GM19438 (cell line): ENCODE data around the gene ARAP2.

Experiments used
- ATAC-seq: cut with Tn5 transposase; IDR thresholded peaks from one replicate; pipeline ENCODE4 v1.9.1; 2021; ENCODE audit warnings: low read depth; ENCODE audit not compliant: unreplicated experiment

Gene ARAP2, protein sequence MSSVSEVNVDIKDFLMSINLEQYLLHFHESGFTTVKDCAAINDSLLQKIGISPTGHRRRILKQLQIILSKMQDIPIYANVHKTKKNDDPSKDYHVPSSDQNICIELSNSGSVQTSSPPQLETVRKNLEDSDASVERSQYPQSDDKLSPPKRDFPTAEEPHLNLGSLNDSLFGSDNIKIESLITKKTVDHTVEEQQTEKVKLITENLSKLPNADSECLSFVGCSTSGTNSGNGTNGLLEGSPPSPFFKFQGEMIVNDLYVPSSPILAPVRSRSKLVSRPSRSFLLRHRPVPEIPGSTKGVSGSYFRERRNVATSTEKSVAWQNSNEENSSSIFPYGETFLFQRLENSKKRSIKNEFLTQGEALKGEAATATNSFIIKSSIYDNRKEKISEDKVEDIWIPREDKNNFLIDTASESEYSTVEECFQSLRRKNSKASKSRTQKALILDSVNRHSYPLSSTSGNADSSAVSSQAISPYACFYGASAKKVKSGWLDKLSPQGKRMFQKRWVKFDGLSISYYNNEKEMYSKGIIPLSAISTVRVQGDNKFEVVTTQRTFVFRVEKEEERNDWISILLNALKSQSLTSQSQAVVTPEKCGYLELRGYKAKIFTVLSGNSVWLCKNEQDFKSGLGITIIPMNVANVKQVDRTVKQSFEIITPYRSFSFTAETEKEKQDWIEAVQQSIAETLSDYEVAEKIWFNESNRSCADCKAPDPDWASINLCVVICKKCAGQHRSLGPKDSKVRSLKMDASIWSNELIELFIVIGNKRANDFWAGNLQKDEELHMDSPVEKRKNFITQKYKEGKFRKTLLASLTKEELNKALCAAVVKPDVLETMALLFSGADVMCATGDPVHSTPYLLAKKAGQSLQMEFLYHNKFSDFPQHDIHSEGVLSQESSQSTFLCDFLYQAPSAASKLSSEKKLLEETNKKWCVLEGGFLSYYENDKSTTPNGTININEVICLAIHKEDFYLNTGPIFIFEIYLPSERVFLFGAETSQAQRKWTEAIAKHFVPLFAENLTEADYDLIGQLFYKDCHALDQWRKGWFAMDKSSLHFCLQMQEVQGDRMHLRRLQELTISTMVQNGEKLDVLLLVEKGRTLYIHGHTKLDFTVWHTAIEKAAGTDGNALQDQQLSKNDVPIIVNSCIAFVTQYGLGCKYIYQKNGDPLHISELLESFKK (N-terminal part only)

DNA sequence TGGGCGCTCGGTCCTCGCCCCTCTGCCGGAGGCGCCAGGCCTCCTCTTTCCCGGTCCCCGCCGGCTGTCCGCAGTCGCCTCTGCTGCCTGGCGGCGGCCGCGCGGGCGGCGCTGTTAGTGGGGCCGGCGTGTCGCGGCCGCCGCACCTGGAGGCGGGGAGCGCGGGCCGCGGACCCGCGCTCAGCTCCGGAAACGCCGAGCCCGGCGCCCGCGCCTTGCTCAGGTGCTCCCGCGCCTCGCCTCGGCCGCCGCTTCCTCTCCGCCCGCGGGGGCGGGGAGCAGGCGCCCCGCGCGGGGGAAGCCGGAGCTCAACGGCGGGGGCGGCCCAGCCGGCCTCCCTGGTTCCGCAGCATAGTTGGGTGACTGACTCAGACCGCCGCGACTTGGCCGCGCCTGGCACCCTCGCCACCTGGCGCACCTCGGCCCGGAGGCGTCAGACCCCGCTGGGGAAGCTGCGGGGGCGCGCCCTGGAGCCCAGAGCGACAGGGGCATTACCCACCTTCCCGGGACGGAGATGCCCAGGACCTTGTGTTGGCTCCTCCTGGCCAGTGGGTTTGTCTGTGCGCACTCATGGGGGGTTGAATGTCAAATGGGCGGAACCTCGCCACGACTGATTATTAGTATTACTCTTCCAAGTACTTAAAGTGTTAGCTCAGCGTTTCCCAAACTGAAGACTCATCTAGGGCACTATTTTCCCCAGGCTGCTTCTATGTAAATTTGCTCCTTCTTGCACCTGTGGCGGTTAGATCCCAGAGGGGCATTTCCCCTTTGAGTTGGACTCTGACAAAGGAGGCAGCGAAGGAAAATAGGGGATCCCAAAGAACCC lies at the start of gene ARAP2:
Gene ARAP2 (minus strand): TSS at position 258 of the 826 bp plus-strand sequence. CDS start 15,028 bp downstream, outside the sequence.
- peak; percentile 52 for ATAC-seq

DNA sequence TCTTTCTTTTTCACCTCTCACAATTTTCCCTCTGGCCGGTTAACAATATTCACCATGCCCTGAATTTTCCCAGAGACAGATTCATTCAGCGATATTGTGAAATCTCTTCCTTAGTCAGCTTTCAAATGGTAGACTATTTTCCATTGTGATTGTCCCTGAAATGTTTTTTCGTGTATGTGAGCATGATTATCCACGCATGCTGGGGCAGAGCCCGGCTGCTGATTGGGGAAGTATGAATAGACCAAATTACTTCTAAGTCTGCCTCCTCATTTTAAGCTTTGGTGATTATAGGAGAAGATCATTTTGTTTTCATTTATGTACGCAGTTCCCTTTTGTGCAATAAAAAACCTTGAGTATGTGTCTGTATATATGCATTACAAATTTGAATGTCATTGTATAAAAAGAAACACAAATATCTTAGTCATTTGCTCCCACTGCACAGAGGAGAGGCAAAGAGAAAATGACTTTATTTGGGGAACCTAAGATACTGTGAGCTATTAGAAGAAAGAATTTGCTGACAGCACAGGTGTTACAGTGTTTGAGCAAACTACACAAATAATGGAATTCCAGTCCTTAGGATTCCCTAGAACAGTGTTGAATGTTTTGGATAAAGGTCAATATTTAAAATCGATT lies 48.4 kb upstream of the ARAP2 start:
- ATAC-seq, result peak; percentile 56

DNA sequence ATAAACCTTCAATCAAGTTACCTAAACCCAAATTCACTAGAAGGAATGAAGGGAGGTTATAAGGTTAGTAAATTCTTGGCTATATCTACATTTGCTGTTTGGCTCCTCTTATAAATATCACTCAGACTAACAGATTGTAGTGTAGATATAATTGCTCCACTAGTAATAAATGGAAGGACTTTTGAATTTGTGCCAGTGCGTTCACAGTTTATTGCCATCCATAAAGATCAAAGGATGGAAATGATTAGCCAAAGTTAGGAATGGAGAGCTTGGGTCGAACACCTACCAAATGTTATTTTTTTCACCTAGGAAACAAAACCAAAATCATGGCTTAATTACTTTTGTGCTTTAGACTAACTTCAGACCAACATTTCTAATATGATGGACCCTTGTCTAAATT lies 46.3 kb upstream of the ARAP2 start:
- no peak for ATAC-seq

DNA sequence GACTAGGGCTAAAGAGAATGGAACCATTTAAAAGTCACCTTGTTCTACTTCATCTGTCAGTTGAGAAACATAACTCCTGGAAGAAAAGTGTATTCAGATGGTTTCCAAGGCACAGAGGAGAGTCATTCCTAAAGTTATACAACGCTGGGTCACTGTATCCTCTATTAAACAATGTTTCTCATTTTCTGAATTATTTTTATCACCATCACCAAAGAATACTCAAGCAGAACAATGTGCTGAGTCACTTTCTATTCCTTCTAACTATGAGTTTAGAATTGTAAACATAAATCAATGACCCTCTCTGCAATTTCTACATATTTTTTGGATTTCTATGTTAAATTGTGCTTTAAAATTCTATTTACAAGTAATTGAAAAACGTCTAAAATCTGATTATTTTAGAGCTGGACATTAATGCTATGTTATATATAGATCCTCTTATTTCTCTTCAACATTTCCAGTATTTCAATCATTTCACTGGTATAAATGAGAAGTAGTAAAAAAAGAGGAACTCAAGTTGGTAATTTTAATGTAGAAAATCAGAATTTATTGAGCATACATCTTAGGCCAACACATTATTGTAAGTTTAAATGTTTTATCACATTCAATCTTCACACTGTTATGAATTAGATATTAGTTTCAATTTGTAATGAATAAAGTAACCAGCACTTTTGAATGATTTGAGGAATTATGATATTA lies 44.6 kb upstream of the ARAP2 start:
- no peak for ATAC-seq

DNA sequence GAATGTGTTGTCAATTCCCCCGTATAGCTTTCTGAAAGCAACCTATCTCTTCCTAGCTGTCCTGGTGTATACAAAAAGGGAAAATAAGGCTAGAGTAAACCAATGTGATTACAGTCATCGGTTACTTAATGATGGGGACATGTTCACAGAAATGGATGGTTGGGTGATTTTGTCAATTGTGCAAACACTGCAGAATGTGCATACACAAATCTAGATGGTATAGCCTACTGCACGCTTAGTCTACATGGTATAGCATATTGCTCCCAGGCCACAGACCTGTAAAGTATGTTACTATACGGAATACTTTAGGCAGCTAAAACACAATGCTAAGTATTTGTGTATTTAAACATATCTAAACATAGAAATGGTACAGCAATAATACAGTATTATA lies 42.2 kb upstream of the ARAP2 start:
- ATAC-seq, result peak; percentile 29

DNA sequence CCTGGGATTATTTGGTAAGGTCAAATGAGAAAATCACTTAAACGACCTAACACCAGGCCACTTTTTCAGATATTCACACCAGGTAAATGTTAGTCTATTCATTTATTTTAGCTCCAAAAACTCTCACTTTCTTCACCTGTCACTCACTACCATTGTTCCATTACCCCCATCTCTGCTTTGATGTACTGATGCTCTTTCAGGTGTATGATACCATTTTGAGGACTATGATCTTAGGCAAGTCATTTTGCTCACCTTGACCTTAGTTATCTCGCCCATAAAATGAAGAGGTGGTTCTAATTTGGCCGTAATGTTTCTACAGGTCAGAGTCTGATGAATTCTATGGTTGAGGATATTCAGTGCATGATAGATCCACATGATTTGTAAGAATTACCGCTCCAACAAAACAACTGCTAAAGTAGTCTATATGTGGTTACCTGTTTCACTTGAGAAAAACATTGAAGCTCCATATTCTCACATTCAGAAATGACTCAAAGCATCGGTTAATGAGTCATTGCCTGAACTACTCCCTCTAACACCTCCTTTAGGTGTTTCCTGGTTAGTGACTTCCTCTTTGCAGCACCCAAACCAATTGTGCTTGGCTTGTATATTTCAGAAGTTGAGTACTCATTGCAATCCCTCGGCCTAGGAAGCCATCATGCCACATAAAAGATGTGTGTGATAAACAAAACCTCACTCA lies 41.6 kb upstream of the ARAP2 start:
- peak; percentile 98 for ATAC-seq

DNA sequence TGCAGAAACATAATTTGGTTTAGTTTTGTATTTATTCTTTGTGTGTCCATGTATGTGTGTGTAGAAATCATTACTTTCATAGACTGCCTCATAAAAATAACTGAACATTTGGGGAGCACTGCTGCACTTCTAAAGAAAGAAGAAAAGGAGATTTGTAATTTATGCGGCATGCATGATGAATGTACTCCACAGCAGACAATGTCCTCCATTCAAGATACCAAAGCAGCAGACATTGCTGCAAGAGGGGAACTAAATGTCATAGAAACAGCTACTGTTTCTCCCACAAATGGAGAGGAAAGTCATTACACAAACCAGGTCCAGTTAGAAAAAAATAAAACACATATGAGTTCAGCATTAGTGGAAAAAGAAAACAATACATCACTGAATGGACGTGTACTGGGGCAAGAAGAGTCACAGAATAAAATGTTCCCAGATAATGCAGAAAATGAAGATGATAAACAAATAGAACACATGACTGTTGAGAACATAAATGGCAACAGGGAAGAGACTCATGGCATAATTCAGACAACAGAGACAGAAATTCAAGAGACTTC lies 39.7 kb upstream of the ARAP2 start:
- ATAC-seq, result no peak

DNA sequence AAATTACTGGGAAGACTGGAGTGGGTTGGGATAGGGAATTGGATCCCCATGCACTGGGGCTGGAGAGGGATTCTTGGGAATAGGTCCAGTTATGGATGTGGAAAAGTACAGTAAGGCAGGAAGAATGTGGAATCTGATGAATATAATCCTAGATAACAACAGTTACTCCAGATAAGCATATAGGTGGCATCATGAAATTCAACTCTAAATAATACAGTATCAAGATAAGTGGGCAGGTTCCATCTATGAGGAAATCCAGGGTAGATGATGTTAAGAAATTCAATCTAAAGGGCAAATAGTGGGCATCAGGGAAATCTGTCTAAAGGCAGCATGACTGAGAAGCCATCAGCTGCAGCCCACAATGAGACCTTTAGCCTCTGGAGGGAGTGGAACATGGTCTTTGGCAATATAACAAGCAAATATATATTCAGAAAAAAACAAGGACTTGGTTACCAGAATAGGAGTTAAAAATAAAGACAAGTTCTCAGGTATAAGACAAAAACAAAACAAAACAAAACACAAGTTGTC lies 38.3 kb upstream of the ARAP2 start:
- ATAC-seq, result no peak

DNA sequence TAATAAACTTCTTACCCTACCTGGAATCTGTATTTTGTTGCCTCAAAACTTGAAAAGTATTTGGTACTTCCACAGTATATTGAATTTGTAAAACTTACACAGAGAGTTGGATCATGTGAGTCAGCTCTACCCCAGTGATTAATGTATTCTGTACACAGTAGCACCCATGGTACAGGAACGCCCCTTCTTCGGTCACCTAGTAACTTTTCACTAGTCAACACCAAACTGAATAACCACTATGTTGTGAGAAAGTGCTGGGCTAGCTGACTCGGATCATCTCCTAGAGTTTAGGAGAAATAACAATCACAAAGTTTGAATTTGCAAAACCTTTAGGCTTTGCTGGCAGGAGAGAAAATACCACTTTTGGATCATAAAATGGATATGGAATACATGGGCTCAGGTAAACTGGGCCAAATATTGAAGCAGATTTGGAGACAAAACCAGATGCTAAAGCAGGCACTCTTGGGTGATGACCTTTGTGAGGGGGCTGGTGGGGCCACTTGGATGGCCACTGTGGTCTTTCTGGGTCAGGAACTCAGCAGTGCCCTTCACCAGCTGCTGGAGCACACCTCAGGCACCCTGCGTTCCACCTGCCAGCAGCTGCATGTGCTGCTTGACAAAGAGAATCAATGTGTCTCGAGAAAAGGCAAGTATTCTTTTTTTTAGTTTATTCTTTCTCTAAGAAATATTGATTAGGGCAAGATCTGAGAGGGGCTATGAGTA lies 37.2 kb upstream of the ARAP2 start, which contains the start of gene DTHD1:
Gene DTHD1 (plus strand): TSS at position 233 of the 723 bp plus-strand sequence. CDS start 143 bp downstream, at position 376.
- ATAC-seq, result no peak

DNA sequence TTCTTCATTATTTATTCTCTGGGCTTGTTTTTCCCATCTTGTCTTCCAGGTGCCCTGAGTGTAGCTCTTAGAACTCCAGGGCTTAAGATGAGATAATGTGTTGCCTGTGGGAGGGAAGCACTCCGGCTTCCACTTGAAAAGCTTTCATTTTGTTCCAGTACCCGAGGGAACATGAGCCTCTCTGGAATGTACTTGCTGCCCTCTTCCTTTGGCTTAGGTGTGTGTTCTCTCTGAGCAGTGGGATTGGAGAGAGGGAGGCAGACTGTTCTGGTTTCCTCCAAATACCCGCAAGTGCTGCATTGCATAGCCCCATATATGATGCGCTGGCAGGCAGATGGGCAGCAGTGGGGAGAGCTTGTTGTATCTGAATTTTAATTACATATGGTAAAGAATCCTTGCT lies 36.2 kb upstream of the ARAP2 start:
- ATAC-seq, result no peak

DNA sequence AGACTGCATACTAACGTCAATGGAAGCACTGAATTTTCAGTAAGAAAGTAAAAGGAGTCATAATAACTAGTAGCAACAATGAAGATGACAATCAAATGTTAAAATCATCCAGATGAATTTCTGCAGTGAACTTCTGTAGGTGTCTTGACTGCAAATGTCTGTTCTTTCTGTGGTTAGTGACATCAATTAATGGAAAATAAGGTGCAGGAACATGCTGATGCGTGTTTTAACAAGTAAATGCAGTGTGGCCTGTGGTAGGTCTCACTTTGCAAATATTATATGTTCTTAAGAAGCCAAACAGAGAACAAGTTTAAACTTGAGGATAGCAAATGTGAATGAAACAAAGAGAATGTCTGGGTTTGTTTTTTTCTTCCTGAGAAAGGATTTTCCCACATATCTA lies 34.5 kb upstream of the ARAP2 start:
- no peak for ATAC-seq

DNA sequence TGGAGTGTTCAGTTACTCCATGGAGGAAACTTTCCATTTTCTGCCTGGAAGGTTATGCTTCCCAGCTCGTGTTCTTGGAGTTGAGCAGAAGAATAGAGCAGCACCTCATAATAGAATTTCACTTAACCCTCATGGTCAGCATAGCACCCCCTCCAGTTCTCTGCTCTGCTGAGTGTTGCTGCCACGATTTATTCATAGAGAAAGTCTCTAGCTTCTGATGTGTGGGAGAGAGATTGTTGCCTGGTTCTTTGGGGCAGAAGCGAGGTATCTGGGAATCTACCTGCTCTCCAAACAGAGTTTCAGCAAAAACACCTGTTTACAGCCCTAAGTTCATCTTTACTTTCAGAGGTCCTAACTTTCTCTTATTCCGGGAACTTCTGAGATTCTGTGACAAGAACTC lies 33.2 kb upstream of the ARAP2 start:
- ATAC-seq, result no peak

DNA sequence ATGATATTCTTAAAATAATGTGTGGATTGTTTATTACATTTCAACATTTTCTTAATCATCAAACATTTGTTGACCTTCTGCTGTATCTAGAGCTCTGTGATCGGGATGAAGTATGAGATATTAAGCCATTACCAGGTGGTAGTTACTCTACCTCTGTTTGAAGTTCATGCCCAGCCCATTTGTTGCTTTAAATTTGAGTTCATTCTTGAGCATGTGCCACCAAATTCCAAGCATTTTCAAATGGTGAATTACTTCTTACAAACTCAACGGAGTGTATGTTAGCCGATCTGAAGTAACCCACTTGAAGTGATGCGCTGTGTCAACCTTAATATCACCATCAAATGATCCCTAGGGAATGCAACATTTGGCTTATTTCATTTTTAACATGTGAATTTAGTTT lies 29.8 kb upstream of the ARAP2 start:
- no peak for ATAC-seq

DNA sequence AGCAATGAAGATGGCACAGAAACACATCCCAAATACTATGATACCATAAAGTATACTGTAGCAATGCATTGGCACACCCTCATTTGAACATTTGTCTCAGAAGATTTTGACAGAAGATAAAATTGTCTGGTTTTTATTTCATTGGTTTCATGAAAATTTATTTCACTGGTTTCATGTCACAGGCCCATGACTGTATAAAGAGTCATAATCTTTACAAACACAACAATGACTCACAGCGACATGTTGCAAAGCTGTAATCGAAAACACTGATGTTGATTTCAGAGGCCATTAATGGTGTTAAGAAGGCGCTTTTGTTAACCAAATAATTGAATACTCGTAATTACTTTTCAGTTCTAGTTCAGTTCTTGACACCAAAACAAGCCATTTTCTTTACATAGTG lies 29.0 kb upstream of the ARAP2 start:
- ATAC-seq, result no peak

DNA sequence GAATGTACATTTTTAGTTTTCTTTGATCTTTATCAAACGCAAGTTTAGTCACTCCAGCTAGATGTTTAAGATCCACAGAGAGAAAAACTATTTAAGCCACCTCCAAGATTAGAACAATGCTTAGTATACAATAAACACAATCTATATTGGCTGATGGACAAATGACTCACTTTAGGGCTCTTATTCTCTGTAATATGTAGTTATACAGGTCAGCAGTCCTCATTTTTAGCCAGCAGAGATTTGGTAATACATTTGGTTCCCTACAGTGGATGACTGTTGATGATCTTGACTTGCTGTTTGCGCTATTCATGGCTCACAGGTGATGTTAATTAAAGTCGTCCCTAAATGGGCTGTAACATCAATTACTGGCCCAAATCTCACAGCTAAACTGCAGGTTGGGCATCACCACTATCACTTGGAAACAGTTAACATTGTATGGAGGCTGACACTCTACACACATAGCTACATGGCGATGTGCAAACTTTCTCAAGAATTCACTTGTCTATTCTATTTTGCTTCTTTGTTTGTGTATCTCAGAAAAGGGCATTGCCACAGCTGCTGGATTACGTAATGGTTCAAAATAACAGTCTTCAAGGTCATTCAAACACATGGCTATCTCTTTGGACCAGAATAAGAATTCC lies 25.3 kb upstream of the ARAP2 start:
- ATAC-seq, result no peak

DNA sequence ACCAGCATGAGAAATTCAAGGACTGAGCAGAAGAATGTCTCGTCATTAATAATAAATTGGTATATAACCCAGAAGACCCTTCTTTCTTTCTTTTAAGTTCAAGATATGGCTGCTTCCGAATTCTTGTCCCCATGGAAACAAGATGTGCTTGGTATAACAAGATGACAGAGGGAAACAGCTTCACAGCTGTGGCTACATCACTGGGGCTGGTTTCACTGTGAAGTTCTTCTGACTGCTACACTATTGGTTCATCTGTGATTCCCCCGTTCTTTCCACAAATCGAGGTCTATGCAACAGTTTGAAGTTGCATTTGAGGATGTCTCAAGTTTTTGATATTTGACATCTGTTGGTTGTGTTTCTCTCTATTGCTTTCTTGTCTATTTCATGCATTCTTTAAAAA lies 24.8 kb upstream of the ARAP2 start:
- no peak for ATAC-seq
